ENCODE measurements around the gene ITPR2.
A peak's percentile ranks its signal among the peaks of the same experiment; 100 is the strongest.
"Not testable (repeated sequence)": the region's sequence is repeated elsewhere in the genome, so short reads cannot be mapped to it uniquely, and the experiment has no call there.

ITPR2 gene

GRCh38 chr12:26832822-26833742 is at the start of gene ITPR2:
Gene ITPR2, minus strand, starts transcription at chr12:26833194. Its CDS starts 413 bp downstream, at chr12:26832781.
- DNase-seq = peak; percentile 93

- DNase-seq = no peak
These were observed 47.6 kb upstream of the ITPR2 start for GRCh38 chr12:26880625-26881024.

- peak; percentile 59 for DNase-seq
These were observed 45.7 kb upstream of the ITPR2 start for GRCh38 chr12:26878661-26879119.

GRCh38 chr12:26874501-26875296 is 41.7 kb upstream of the ITPR2 start:
- DNase-seq = no peak

- DNase-seq = no peak
These were observed 39.6 kb upstream of the ITPR2 start for GRCh38 chr12:26872625-26873024.

- no peak for DNase-seq
These were observed 39.0 kb upstream of the ITPR2 start for GRCh38 chr12:26871985-26872384.

- peak; percentile 93 for DNase-seq
These were observed 37.8 kb upstream of the ITPR2 start for GRCh38 chr12:26870491-26871419.

- DNase-seq = no peak
These were observed 37.0 kb upstream of the ITPR2 start for GRCh38 chr12:26869908-26870459.

- no peak for DNase-seq
These were observed 36.1 kb upstream of the ITPR2 start for GRCh38 chr12:26869104-26869494.

- DNase-seq = no peak
These were observed 35.6 kb upstream of the ITPR2 start for GRCh38 chr12:26868447-26869103.

GRCh38 chr12:26867080-26867479 is 34.1 kb upstream of the ITPR2 start:
- no peak for DNase-seq

- DNase-seq = no peak
These were observed 30.5 kb upstream of the ITPR2 start for GRCh38 chr12:26863515-26863914.

- not testable (repeated sequence) for DNase-seq
These were observed 29.8 kb upstream of the ITPR2 start for GRCh38 chr12:26862787-26863186.

- DNase-seq = no peak
These were observed 28.7 kb upstream of the ITPR2 start for GRCh38 chr12:26861690-26862089.

GRCh38 chr12:26857465-26858176 is 24.6 kb upstream of the ITPR2 start:
- no peak for DNase-seq

GRCh38 chr12:26855337-26855736 is 22.3 kb upstream of the ITPR2 start:
- no peak for DNase-seq

GRCh38 chr12:26854031-26854390 is 21.0 kb upstream of the ITPR2 start:
- no peak for DNase-seq

- DNase-seq = peak; percentile 38
These were observed 20.5 kb upstream of the ITPR2 start for GRCh38 chr12:26853303-26854030.

GRCh38 chr12:26851031-26851809 is 18.2 kb upstream of the ITPR2 start:
- no peak for DNase-seq
